Mesodermal cell (in vitro differentiated cells): Measurements from ENCODE around the gene ATXN1.

Experiments used
- H3K27ac ChIP-seq: 2 replicates; pipeline ENCODE4 v1.7.0; 2013; ENCODE audit warnings: mild to moderate bottlenecking, low read depth, low read length, moderate library complexity; ENCODE audit not compliant: severe bottlenecking
- H3K36me3 ChIP-seq: 2 replicates; pipeline ENCODE4 v1.7.1; 2013; ENCODE audit warnings: mild to moderate bottlenecking, low read length, moderate library complexity; ENCODE audit not compliant: control insufficient read depth, insufficient read depth
- H3K4me1 ChIP-seq: one replicate; pipeline ENCODE4 v1.7.1; 2013; ENCODE audit warnings: mild to moderate bottlenecking, low read length; ENCODE audit not compliant: insufficient read depth, control insufficient read depth, poor library complexity, severe bottlenecking
- H3K4me3 ChIP-seq: 2 replicates; pipeline ENCODE4 v1.7.0; 2013; ENCODE audit warnings: low read length, control low read depth, mild to moderate bottlenecking; ENCODE audit not compliant: insufficient read depth, poor library complexity, severe bottlenecking; ENCODE audit errors: extremely low read depth
- H3K9me3 ChIP-seq: 2 replicates; pipeline ENCODE4 v1.7.1; 2013; ENCODE audit warnings: mild to moderate bottlenecking, low read length, moderate library complexity; ENCODE audit not compliant: control insufficient read depth
- WGBS, 2 experiments: methylation state at CpG; one replicate each; pipeline ENCODE4 v1.1.5; 2013; ENCODE audit warnings: missing lambda C conversion rate in 2 of 2; ENCODE audit not compliant: insufficient coverage in 2 of 2; 5-methylcytosine and 5-hydroxymethylcytosine counted together

The ATXN1 gene

DNA sequence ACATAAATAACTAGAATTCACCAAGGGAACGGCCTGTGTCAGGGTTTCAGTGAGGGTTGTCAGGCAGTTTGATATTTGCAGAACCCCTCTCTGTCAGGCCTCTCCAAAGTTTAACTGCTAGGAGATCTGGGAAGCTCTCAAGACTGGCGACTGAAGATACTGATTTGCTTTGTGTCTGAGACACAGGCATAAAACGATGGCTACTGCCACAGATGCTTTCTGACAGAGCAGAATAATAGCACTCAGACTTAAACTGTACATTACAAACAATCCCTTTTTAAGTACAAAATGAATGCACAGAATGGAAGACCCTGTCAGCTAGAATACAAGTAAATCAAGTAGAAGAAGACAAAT, 7.2 kb upstream of the ATXN1 start:
- Histone ChIP-seq H3K27ac (peak overlapping the region; percentile 91), H3K36me3 (no peaks in the 10 kb centered on the region), H3K4me1 (peaks cover 56% of the 10 kb centered on the region), H3K9me3 (no peaks in the 10 kb centered on the region), H3K4me3 (no peak overlapping the region)
- 54 to 58% methylated on average over 2 to 3 of the region's 3 CpGs for WGBS, 2 experiments

- peak overlapping the region; percentile 91 for H3K27ac ChIP-seq
- H3K9me3 ChIP-seq: no peaks in the 10 kb centered on the region
- WGBS, 2 experiments: 80 to 93% methylated on average over 2 of the region's 2 CpGs
These were observed 6.7 kb upstream of the ATXN1 start for GRCh38 chr6:16767765-16768476.

DNA sequence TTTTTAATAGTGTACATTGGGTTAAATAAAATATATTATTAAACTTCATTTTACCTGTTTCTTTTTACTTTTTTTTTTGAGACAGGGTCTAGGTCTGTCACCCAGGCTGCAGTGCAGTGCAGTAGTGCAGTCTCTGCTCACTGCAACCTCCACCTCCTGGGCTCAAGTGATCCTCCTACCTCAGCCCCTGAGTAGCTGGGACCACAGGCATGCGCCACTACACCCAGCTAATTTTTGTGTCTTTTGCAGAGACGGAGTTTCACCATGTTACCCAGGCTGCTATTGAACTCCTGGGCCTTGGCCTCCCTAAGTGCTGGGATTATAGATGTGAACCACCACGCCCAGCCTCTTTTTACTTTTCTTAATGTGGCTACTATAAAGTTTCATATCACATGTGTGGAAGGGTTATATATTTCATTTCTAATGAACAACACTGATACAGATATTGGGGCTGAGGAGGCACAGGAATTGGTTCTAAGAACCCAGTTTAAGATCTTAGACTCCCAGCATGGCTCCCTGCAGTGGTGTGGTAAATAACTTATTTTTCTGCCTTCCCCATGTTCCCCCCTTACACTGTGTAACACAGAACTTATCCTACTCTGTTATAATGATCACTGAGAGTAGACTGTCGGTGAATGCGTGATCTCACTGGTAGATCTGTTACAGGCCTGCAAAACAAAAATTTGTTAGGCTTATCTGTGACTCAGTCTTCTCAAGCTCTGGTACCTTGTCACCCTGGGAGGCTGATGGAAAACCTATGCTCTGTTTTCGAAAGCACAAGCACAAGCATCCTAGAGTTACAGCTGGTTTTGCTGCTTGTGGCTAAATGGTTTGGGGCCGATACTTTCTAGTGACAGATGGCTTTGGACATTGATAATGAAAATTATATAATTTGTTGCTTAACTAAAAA, 5.8 kb upstream of the ATXN1 start:
- no peaks in the 10 kb centered on the region for H3K36me3 ChIP-seq
- H3K9me3 ChIP-seq: no peaks in the 10 kb centered on the region
- WGBS, 2 experiments: 78 to 88% methylated on average over 1 to 5 of the region's 7 CpGs
- H3K27ac ChIP-seq: peak overlapping the region; percentile 82
- peaks cover 56% of the 10 kb centered on the region for H3K4me1 ChIP-seq
- H3K4me3 ChIP-seq: no peak overlapping the region

More at GRCh38 chr6:16767765-16768476, 6.7 kb upstream of the ATXN1 start:
- Histone ChIP-seq H3K4me3 (no peak overlapping the region), H3K36me3 (no peaks in the 10 kb centered on the region), H3K4me1 (peaks cover 56% of the 10 kb centered on the region)

DNA sequence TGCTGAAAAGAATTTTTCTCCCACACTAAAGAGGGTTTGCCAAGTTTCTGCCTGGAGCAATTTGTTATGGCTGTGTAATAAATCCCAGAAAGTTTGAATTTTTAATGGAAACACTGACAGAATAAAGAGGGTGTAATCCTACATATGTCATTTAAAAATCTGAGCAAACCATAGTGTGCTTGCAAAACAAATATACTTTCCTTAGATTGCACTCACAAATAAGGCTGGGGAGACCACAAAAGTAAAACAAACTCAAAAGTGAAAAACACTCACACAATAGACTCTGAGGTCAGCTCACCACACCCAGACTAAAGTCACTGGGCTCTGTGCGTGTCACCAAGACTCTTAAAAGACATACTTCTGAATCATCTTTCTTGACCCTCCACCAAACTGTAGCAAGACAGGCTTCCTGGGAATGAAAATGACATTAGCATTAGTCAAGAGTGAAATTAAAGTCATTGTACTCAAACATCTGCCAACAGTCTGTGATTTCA, 4.8 kb upstream of the ATXN1 start:
- Histone ChIP-seq H3K36me3 (no peaks in the 10 kb centered on the region), H3K9me3 (no peaks in the 10 kb centered on the region), H3K27ac (peak overlapping the region; percentile 1), H3K4me1 (peaks cover 56% of the 10 kb centered on the region), H3K4me3 (no peak overlapping the region)
- no CpG with 5 or more reads among the region's 1 CpG for WGBS, 2 experiments

DNA sequence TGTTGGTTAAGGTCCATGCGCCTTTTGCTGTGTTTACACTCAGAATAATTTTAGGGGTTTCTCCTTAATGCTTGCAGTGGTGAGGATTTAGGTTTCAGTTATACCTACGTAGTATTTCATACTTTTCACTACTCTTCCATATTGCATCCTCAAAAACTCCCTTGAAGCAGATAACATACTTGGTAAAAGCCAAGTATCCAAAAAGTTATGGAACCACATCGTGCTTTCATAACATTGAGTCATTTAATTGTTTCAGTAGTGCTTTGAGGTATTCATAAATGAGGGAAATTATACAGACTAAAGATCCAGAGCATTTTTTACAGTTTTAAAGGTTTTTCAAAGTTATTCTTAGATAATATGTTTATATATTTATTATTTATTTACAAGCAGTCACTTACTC, 4.0 kb upstream of the ATXN1 start:
- Histone ChIP-seq H3K4me1 (peaks cover 49% of the 10 kb centered on the region), H3K36me3 (no peaks in the 10 kb centered on the region), H3K9me3 (no peaks in the 10 kb centered on the region), H3K4me3 (no peak overlapping the region), H3K27ac (no peak overlapping the region)
- no CpG with 5 or more reads among the region's 3 CpGs for WGBS, 2 experiments

DNA sequence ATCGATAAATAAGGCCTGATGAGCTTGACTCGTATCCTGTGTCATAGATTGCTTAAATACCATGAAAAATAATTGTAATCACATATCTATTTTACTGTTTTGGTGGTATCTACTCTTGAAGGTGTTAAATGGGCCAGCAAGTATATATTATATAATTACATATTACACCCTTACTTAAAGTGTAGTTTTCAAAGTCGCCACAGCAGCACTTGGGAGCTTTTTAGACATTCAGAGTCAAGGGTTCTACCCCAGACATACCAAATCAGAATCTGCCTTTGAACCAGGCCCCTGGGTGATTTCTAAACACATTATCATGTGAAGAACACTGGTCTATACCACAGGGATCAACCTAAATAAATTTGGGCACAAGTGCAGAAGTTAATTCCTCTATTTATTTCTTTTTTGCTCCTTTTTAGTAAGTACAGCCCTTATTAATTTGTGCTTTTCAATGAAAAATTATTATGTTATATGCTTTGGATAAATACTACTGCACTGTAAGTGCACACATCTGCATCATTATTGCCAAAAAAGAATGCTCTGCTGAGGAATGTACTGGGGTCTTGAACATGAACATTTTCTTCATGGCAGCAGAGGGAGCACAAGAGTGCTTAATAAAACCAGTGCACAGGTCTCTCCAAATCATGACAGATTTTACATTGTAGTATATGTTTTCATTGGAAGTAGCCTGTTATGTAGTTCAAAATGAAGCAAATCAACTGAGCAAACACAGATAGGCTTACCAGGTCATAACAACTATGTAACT, 3.1 kb upstream of the ATXN1 start:
- no peaks in the 10 kb centered on the region for H3K36me3 ChIP-seq
- WGBS, 2 experiments: no CpG with 5 or more reads among the region's 3 CpGs
- no peaks in the 10 kb centered on the region for H3K9me3 ChIP-seq
- H3K4me3 ChIP-seq: no peak overlapping the region
- no peak overlapping the region for H3K27ac ChIP-seq
- peaks cover 40% of the 10 kb centered on the region for H3K4me1 ChIP-seq

DNA sequence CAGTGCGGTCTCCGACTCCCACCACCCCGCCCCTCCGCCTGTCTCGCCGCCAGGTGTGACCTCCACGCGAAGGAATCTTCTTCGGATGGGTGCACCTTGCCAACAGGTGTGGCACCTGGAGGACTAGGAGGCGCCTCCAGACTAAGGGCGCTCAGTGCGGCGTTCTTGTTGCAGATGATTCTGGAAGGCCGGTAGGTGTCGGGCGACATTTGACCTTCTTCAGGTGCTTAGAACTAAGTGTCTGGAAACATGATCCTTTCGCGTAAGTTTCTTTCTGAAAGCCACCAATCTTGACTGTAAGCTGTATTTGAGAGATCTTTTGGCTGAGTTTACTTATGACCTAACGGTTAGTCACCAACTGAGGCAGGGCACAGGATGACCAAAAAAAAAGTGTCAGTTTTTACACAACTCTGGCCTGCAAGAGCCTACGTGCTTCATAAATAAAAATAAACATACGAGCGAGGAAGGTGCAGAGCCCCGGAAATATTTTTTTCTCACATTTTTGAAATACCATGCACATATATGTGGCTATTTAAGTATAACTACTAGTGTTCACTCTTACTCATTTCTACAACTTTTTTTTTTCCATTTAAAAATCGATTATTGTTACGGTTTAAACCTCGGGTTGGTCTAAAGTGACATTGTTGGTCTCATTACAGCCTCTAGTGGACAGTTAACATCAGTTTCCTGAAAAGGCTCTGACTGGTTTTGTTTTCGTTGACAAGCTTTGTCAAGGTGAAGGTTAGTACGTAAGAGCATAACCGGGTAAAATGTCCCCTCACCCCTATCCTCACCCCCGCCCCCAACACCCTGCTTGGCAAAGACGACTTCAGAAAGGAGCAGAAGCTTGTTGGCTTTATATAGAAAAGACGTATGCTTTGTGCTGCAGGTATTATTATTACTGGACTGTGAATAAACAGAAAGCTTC, 1.6 kb upstream of the ATXN1 start:
- peak overlapping the region; percentile 72 for H3K4me3 ChIP-seq
- no peaks in the 10 kb centered on the region for H3K9me3 ChIP-seq
- 1 to 2% methylated on average over 20 of the region's 32 CpGs for WGBS, 2 experiments
- H3K36me3 ChIP-seq: no peaks in the 10 kb centered on the region
- H3K4me1 ChIP-seq: peaks cover 37% of the 10 kb centered on the region
- H3K27ac ChIP-seq: peak overlapping the region; percentile 19

- 0% methylated on average over 12 to 15 of the region's 21 CpGs for WGBS, 2 experiments
- peak overlapping the region; percentile 72 for H3K4me3 ChIP-seq
- no peaks in the 10 kb centered on the region for H3K9me3 ChIP-seq
- peaks cover 34% of the 10 kb centered on the region for H3K4me1 ChIP-seq
- H3K27ac ChIP-seq: peak overlapping the region; percentile 57
- H3K36me3 ChIP-seq: no peaks in the 10 kb centered on the region
These were observed 949 bp upstream of the ATXN1 start for GRCh38 chr6:16762268-16762549.

DNA sequence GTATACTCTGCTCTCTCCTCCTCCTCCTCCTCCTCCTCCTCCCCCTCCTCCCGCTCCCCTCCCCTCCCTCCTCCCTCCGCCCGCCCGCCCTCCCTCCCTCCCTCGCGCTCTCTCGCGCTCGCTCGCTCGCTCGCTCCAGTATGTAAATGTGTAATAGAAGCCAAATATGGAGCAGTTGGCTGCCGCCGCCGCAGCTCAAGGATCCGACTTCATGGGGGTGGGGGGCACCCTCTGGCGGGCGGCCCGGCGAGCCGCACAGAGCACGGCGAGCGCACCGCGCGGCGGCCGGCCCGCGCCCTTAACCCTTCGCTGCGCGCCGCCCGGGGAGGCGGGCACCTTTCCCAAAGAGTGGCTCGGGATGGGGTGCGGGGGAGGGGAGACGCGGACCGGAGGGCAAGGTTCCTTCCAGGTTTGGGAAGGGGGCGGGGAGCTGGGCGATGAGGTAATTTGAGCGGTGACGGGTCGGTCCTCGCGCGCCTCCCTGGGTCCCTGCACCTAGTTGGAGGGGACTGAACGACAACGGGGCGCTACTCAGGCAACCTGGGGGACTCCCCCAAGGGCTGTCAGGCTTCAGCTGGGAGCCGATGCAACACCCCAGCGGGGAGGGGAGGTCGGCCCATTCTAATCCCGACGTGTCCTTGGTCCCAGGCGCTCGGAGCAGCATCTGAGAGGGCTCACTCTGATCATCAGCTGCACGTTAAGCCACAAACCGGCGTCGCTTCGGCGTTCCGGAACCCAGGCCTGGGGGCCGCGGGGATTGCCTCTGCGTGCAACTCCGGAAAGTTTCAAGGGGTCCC, 409 bp upstream of the ATXN1 start:
- Histone ChIP-seq H3K4me1 (peaks cover 29% of the 10 kb centered on the region), H3K9me3 (no peaks in the 10 kb centered on the region), H3K4me3 (peak overlapping the region; percentile 72), H3K27ac (peak overlapping the region; percentile 57), H3K36me3 (no peaks in the 10 kb centered on the region)
- 0 to 1% methylated on average over 30 to 48 of the region's 71 CpGs for WGBS, 2 experiments
